ENCODE measurements around the gene PLAGL1. TPM values are rescaled to one million over a fixed set of nuclear protein-coding genes. Genes with fewer than 3 reads are reported as not detected.

Gene PLAGL1
- total RNA-seq, 4 donors from 2014 or later: 11.8 to 17.9 (median 16.0) TPM

DNA sequence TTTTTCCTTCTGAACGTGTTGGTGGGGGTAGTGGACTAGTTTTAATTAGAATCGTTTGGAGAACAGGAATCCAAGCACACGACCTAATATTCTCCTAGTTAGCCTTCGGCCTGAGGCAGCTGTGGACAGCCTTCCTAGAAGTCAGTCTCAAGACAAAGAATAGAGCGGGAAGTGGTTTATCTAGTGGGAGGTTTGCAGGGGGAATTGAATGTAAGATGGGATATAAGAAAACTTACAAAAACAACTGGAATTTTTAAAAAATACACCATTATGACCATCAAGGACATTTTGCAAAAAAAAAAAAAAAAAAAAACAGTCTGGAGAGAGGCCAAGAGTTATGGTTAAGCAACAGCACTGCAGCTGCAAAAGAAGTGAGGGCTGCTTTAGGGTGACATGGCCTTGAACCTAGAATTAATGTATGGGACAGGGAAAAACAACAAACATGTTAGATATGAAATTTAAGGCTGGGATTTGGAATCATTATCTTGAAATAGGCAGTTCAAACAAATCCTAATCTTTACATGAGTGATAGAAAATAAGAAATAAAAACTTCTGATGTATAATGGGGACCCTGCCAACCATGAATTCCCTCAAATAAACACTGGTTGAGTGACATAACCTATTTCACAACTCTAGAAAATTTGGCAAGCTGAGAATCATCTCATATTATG, 40.2 kb downstream of the PLAGL1 start:
- Histone ChIP-seq H3K27me3 (no peaks in the 10 kb centered on the region), H3K27ac (replicated peaks in 1 of 4) (no peak overlapping the region)
- intact Hi-C loops (cut with DNase I): no loop called here

DNA sequence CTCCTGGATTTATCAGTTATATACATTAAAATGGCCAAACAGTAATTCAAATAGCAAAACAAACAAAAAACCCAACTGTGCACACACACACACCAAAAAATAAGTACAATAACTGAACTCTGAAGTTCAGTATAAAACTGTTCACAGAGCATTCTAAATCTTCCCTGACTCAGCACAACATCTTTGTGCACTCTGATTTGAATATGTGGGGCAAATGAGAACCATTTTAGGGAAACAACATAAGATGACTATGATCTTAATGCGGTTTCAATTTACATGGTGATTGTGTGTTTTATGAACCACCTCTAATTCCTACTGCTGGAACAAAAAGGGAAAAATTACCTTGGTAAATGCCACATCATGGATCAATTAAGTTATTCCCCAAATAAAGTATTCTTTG, 41.7 kb downstream of the PLAGL1 start:
- H3K36me3 ChIP-seq: peaks cover 0 to 4% (median 2%) of the 10 kb centered on the region in 4 donors
- TF ChIP-seq, protein P1, sequence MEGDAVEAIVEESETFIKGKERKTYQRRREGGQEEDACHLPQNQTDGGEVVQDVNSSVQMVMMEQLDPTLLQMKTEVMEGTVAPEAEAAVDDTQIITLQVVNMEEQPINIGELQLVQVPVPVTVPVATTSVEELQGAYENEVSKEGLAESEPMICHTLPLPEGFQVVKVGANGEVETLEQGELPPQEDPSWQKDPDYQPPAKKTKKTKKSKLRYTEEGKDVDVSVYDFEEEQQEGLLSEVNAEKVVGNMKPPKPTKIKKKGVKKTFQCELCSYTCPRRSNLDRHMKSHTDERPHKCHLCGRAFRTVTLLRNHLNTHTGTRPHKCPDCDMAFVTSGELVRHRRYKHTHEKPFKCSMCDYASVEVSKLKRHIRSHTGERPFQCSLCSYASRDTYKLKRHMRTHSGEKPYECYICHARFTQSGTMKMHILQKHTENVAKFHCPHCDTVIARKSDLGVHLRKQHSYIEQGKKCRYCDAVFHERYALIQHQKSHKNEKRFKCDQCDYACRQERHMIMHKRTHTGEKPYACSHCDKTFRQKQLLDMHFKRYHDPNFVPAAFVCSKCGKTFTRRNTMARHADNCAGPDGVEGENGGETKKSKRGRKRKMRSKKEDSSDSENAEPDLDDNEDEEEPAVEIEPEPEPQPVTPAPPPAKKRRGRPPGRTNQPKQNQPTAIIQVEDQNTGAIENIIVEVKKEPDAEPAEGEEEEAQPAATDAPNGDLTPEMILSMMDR (IDR thresholded peaks at IDR 0.05): no peak
- no peak for TF ChIP-seq POLR2A (IDR thresholded peaks at IDR 0.05; ENCODE audit: low read depth)
- TF ChIP-seq EP300 (IDR thresholded peaks at IDR 0.05): no peak
- TF ChIP-seq POLR2AphosphoS5 (IDR thresholded peaks at IDR 0.05): no peak
- peaks cover 8 to 19% (median 15%) of the 10 kb centered on the region in 4 donors for H3K4me1 ChIP-seq
- 75% methylated on average over 1 of the region's 1 CpG for WGBS
- no peak for DNase-seq (ENCODE audit: extremely low spot score)
- intact Hi-C loops (cut with DNase I): no loop called here
- H3K27me3 ChIP-seq: no peaks in the 10 kb centered on the region
- H3K4me3 ChIP-seq: no peak overlapping the region
- H3K27ac ChIP-seq (replicated peaks in 1 of 4): no peak overlapping the region
- H3K9me3 ChIP-seq: no peaks in the 10 kb centered on the region

More for the DNA sequence above, 40.2 kb downstream of the PLAGL1 start:
- no peaks in the 10 kb centered on the region for H3K9me3 ChIP-seq
- no peak overlapping the region for H3K4me3 ChIP-seq
- WGBS: 61% methylated on average over 5 of the region's 5 CpGs
- no peak for DNase-seq (ENCODE audit: extremely low spot score)
- peaks cover 0 to 4% (median 2%) of the 10 kb centered on the region in 4 donors for H3K36me3 ChIP-seq
- peaks cover 0 to 17% (median 9%) of the 10 kb centered on the region in 4 donors for H3K4me1 ChIP-seq
- TF ChIP-seq POLR2A (IDR thresholded peaks at IDR 0.05; ENCODE audit: low read depth) (no peak), EP300 (IDR thresholded peaks at IDR 0.05) (no peak), POLR2AphosphoS5 (IDR thresholded peaks at IDR 0.05) (no peak)
- TF ChIP-seq, protein P1 (IDR thresholded peaks at IDR 0.05): no peak

DNA sequence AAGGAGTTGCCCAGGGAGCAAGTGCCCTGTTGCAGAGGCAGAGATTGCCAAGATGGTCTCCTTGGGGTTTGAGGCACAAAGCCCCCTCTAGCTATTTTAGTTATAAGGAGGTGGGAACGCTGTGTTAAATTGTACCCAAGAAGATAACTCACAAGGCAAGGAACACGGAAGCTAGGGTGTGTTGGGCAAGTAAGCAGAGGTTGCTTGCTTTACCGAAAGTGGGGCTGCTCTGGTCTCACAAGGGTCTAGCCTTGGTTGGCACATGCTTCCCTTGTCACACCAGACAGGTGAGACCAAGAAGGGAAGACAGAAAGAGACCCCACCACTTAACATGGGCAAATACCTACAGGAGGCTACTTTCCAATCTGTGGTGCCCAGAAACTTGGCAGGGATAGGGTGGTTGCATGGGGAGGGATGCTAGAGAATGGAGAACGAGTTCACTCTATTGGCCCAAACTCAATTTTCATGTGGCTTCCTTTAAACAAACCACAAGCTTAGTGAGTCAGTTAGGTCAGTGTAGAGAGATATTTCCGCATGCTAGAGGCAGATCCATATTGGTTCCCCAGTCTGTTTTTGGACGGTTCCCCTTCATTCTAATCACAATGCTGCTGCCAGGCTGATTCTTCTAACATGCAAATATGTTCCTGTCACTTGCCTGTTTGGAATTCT, 42.4 kb downstream of the PLAGL1 start:
- intact Hi-C loops (cut with DNase I): no loop called here
- Histone ChIP-seq H3K27me3 (no peaks in the 10 kb centered on the region), H3K27ac (replicated peaks in 1 of 4) (no peak overlapping the region), H3K9me3 (no peaks in the 10 kb centered on the region), H3K4me1 (peaks cover 8 to 19% (median 15%) of the 10 kb centered on the region in 4 donors), H3K4me3 (no peak overlapping the region), H3K36me3 (peaks cover 0 to 4% (median 2%) of the 10 kb centered on the region in 4 donors)
- no peak for TF ChIP-seq EP300 (IDR thresholded peaks at IDR 0.05)
- TF ChIP-seq, protein P1 (IDR thresholded peaks at IDR 0.05): no peak
- TF ChIP-seq POLR2AphosphoS5 (IDR thresholded peaks at IDR 0.05): no peak
- no peak for TF ChIP-seq POLR2A (IDR thresholded peaks at IDR 0.05; ENCODE audit: low read depth)
- DNase-seq (ENCODE audit: extremely low spot score): no peak
- 69% methylated on average over 6 of the region's 6 CpGs for WGBS

DNA sequence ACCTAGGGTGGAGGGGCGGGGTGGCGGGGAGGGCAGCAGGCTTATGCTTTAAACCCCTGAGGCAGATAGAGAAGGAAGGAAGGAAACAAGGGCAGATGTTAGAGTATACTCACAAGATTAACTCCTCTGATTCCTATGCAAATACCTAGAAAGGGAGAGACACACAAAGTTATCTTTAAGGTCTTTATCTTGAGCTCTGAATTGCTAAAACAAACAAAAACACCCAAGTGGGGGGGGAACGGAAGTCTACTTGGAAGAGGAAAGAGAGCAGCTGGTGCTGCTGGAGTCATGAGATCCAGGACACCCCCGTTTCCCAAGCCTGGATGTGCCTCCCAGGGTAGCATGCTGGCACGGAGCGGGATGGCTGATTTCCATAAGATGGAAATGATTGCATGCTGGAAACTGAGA, 43.4 kb downstream of the PLAGL1 start:
- H3K36me3 ChIP-seq: peaks cover 0 to 4% (median 2%) of the 10 kb centered on the region in 4 donors
- H3K4me1 ChIP-seq: peaks cover 8 to 19% (median 13%) of the 10 kb centered on the region in 4 donors
- H3K27me3 ChIP-seq: no peaks in the 10 kb centered on the region
- WGBS: 69% methylated on average over 6 of the region's 6 CpGs
- intact Hi-C loops (cut with DNase I): no loop called here
- TF ChIP-seq POLR2AphosphoS5 (IDR thresholded peaks at IDR 0.05) (no peak), POLR2A (IDR thresholded peaks at IDR 0.05; ENCODE audit: low read depth) (no peak), EP300 (IDR thresholded peaks at IDR 0.05) (no peak)
- TF ChIP-seq, protein P1 (IDR thresholded peaks at IDR 0.05): no peak
- no peak overlapping the region for H3K27ac ChIP-seq (replicated peaks in 1 of 4)
- H3K4me3 ChIP-seq: no peak overlapping the region
- no peaks in the 10 kb centered on the region for H3K9me3 ChIP-seq
- no peak for DNase-seq (ENCODE audit: extremely low spot score)

All from esophagus muscularis mucosa (tissue), 4 donors.